GM12878 (cell line): ENCODE data around the gene TMEM138. TPM values are rescaled to one million over a fixed set of nuclear protein-coding genes. Genes with fewer than 3 reads are reported as not detected.

ENCODE experiments used
- CUX1 ChIP-seq: IDR thresholded peaks from 2 replicates; pipeline ENCODE4 v1.6.1; 2012; ENCODE audit warnings: improper control_type of control experiment, low read depth, low read length; ENCODE audit not compliant: insufficient replicate concordance
- RELB ChIP-seq: fragments of 450-650 bp; IDR thresholded peaks from 2 replicates; pipeline ENCODE4 v1.6.1; 2017; ENCODE audit warnings: low read depth, mild to moderate bottlenecking, moderate library complexity
- SRF ChIP-seq, 2 experiments: IDR thresholded peaks; 2 replicates each; pipeline ENCODE4 v1.6.1; 2011; ENCODE audit warnings: low read depth in 2 of 2, low read length in 2 of 2, mild to moderate bottlenecking in 1 of 2, moderate library complexity in 1 of 2
- polyA plus RNA-seq, 11 experiments: library from polyadenylated mRNA; depleted of rRNA in 4 of 11; unstranded in 6 of 11; stranded (reverse) in 5 of 11; fragments of >200 nt; fragmentation: Nextera tagmentation in 4 of 11; fragmentation: Illumina TruSeq in 1 of 11; extraction: Ambion mirVana in 4 of 11; extraction: Trizol in 1 of 11; gene quantifications; 1 replicate in 1 of 11; 2 replicates in 10 of 11; pipeline versions ENCODE4 v1.2.1 to v1.2.3, GENCODE V29; 2011 to 2016; ENCODE audit warnings: inconsistent platforms in 2 of 11, missing spikeins in 2 of 11, low read depth in 1 of 11
- total RNA-seq, 4 experiments: library from RNA; depleted of rRNA in 3 of 4; stranded (reverse); fragments of >200 nt in 3 of 4; fragmentation: Illumina TruSeq in 1 of 4; extraction: Trizol in 1 of 4; gene quantifications; 2 replicates each; pipeline versions ENCODE4 v1.2.1 to v1.2.3, GENCODE V29; 2013 to 2021
- TF ChIP-seq, protein P1 (sequence below): fragments of 450-650 bp; IDR thresholded peaks from 2 replicates; pipeline ENCODE4 v1.6.1; 2017; ENCODE audit warnings: mild to moderate bottlenecking, moderate library complexity
- TF ChIP-seq, protein P2 (sequence below): fragments of 450-650 bp; IDR thresholded peaks from 2 replicates; pipeline ENCODE4 v1.6.1; 2017; ENCODE audit warnings: mild to moderate bottlenecking, low read depth, inconsistent platforms; ENCODE audit not compliant: poor library complexity, severe bottlenecking

The TMEM138 gene
- total and polyA plus RNA-seq, 10 of the 15 experiments (the other 5 are each of a cell fraction or from before 2014, with no cell fraction given) = 28.5 to 116 (median 73.4) TPM

DNA sequence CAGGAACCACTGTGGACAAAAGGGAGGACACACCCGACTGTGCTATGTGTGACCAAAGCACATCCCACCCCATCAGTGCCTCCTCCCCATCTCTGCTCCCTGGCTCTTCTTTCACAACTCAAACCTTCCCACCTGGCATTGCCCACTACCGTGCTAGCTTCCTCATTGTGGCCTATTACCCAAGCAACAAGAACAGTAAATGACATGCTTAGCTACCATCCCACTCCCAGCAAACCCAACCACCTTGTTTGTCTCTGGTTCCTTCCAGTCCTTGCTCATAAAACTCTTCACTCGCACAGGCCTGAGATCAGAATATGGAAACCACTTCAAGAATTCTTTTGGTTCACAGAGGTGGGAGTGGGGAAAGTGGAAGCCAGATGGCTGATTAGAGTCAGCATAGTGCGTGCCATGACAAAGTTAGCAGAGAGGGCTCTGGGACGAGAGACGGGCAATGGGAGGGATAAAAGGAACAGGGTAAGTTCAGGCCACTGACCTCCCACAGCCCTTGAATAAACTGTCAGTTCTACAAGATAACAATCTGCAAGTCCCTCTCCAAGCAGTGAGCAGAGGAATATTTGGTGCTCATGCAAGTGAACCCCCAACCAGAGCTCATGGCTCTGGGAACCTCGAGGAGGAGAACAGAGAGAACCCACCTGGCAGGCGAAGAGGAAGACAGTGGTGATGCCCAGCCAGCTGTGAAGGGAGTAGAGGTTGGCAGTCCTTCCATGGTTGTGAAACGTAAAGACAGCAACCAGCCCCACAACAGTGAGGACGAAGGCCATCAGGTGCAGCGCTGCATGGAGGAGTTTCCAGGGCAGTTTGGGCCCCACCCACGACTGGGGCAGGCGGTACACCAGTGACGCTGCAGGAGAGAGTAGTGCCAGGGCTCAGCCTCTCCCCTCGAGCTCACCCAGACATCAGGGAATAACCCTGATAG lies 8.8 kb upstream of the TMEM138 start (continued):
- TF ChIP-seq, protein P1, sequence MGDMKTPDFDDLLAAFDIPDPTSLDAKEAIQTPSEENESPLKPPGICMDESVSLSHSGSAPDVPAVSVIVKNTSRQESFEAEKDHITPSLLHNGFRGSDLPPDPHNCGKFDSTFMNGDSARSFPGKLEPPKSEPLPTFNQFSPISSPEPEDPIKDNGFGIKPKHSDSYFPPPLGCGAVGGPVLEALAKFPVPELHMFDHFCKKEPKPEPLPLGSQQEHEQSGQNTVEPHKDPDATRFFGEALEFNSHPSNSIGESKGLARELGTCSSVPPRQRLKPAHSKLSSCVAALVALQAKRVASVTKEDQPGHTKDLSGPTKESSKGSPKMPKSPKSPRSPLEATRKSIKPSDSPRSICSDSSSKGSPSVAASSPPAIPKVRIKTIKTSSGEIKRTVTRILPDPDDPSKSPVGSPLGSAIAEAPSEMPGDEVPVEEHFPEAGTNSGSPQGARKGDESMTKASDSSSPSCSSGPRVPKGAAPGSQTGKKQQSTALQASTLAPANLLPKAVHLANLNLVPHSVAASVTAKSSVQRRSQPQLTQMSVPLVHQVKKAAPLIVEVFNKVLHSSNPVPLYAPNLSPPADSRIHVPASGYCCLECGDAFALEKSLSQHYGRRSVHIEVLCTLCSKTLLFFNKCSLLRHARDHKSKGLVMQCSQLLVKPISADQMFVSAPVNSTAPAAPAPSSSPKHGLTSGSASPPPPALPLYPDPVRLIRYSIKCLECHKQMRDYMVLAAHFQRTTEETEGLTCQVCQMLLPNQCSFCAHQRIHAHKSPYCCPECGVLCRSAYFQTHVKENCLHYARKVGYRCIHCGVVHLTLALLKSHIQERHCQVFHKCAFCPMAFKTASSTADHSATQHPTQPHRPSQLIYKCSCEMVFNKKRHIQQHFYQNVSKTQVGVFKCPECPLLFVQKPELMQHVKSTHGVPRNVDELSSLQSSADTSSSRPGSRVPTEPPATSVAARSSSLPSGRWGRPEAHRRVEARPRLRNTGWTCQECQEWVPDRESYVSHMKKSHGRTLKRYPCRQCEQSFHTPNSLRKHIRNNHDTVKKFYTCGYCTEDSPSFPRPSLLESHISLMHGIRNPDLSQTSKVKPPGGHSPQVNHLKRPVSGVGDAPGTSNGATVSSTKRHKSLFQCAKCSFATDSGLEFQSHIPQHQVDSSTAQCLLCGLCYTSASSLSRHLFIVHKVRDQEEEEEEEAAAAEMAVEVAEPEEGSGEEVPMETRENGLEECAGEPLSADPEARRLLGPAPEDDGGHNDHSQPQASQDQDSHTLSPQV = no peak
- no peak for TF ChIP-seq RELB
- no peak for TF ChIP-seq SRF (IDR thresholded peaks at IDR 0.05; ENCODE audit: low read depth in 2 of 2, low read length in 2 of 2)
- TF ChIP-seq CUX1 = no peak
- TF ChIP-seq, protein P2, sequence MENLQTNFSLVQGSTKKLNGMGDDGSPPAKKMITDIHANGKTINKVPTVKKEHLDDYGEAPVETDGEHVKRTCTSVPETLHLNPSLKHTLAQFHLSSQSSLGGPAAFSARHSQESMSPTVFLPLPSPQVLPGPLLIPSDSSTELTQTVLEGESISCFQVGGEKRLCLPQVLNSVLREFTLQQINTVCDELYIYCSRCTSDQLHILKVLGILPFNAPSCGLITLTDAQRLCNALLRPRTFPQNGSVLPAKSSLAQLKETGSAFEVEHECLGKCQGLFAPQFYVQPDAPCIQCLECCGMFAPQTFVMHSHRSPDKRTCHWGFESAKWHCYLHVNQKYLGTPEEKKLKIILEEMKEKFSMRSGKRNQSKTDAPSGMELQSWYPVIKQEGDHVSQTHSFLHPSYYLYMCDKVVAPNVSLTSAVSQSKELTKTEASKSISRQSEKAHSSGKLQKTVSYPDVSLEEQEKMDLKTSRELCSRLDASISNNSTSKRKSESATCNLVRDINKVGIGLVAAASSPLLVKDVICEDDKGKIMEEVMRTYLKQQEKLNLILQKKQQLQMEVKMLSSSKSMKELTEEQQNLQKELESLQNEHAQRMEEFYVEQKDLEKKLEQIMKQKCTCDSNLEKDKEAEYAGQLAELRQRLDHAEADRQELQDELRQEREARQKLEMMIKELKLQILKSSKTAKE = no peak
